ENCODE data around the gene SYT8. TPM values are rescaled to one million over a fixed set of nuclear protein-coding genes. Genes with fewer than 3 reads are reported as not detected.

SYT8 gene
- total and polyA plus RNA-seq, 2 of the 8 experiments (the other 6 are each of a cell fraction or from before 2014, with no cell fraction given) = not detected

DNA sequence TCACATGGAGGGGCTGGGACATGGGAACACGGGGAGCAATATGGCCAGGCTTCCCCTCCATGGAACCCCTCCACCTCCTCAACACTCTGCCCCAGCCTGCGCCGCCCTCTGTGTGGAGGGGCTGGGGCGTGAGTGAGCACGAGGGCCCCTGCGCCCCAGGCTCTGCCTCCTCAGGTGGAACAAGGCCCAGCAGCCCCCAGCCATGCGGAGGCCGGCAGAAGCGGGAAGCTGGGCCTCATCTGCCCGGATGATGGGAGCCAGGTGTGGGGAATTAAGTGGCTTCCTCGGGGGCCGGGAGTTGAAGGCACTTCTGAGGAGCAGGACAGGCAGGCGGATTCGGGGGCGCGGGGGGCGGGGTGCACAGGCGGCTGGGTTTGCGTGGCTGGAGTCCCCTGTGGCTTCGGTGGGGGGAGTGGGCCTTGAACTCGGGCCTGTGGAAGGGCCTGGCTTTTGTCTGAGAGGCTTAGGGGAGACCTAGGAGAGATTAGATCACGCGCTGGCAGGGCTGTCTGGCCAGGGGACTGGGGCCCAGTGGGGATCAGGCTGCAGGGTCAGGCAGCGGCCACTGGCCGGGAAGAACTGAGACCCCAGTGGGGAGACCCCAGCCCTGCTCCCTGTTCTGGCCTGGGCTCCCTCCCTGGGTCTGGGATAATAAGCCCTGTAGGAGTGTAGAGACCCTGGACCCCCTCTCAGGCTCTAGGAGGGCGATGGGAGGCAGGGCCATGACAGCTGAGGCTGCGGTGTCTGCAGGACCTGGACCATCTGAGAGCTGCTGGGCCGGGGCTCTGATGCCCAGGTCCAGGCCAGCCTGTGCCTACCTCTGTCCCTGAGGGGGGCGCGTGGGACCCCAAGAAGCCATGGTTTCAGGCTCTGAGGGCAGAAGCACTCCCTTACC, 43.6 kb downstream of the SYT8 start (continued):
- TF ChIP-seq GABPA (IDR thresholded peaks at IDR 0.05; ENCODE audit: borderline replicate concordance, insufficient read depth, low read length) (no peak), RFX5 (IDR thresholded peaks at IDR 0.05; ENCODE audit: borderline replicate concordance, low read depth, low read length) (no peak), NRF1 (IDR thresholded peaks at IDR 0.05; ENCODE audit: low read depth, low read length) (no peak), RAD21 (IDR thresholded peaks at IDR 0.05 in 1 of 2, conservative IDR thresholded peaks at IDR 0.05 in 1 of 2; ENCODE audit: low read depth in 2 of 2, low read length in 2 of 2) (no peak), POLR2A (IDR thresholded peaks at IDR 0.05; ENCODE audit: control extremely low read depth in 1 of 2, low read depth in 2 of 2, low read length in 2 of 2) (no peak), TEAD4 (IDR thresholded peaks at IDR 0.05; ENCODE audit: low read depth, low read length) (no peak), JUND (IDR thresholded peaks at IDR 0.05; ENCODE audit: low read length) (no peak), JUN (IDR thresholded peaks at IDR 0.05; ENCODE audit: low read depth, low read length) (no peak), YY1 (IDR thresholded peaks at IDR 0.05; ENCODE audit: low read depth, low read length) (no peak), PHF8 (conservative IDR thresholded peaks at IDR 0.05; ENCODE audit: low read depth, low read length) (no peak)
